H1 (cell line): ENCODE measurements around the gene ACTC1. TPM values are rescaled to one million over a fixed set of nuclear protein-coding genes. Genes with fewer than 3 reads are reported as not detected.

Source experiments
- CTCF ChIA-PET: fragments of 300-600 bp; sonication (Branson Sonifier 250); formaldehyde crosslinking; loops from one replicate; lab custom pipeline; 2021; ENCODE audit not compliant: partially characterized antibody; lab: Charles Lee
- POLR2A ChIA-PET: fragments of 300-600 bp; sonication (Branson Sonifier 250); formaldehyde crosslinking; loops from one replicate; lab custom pipeline; 2021; ENCODE audit warnings: inconsistent platforms; ENCODE audit not compliant: partially characterized antibody; lab: Charles Lee
- DNase-seq, 2 experiments: peaks; one replicate each; pipeline versions ENCODE4 v3.0.0 to v3.0.0-alpha.2; 2010 to 2022; ENCODE audit warnings: low spot score in 2 of 2, low read depth in 1 of 2, mixed read lengths in 1 of 2
- FAIRE-seq: peaks from 2 replicates; lab custom pipeline; 2011; peaks lifted over from hg19 to GRCh38; lab: Jason Lieb, UNC
- H2AFZ ChIP-seq: 2 replicates; pipeline ENCODE4 v1.8.1; 2012; ENCODE audit warnings: low read length, inconsistent platforms
- H2AK5ac ChIP-seq: 2 replicates; pipeline ENCODE4 v1.6.1; 2013; ENCODE audit warnings: low read depth, low read length
- H2BK120ac ChIP-seq: replicated peaks from 2 replicates; pipeline ENCODE3; 2013; ENCODE audit warnings: low read depth, low read length, inconsistent platforms
- H2BK12ac ChIP-seq: 2 replicates; pipeline ENCODE4 v1.6.1; 2013; ENCODE audit warnings: low read depth, low read length
- H2BK15ac ChIP-seq: 2 replicates; pipeline ENCODE4 v1.6.1; 2013; ENCODE audit warnings: low read length
- H2BK20ac ChIP-seq: 2 replicates; pipeline ENCODE4 v1.6.1; 2013; ENCODE audit warnings: low read length
- H2BK5ac ChIP-seq: 2 replicates; pipeline ENCODE4 v1.6.1; 2013; ENCODE audit warnings: low read depth, low read length
- H3K14ac ChIP-seq: 2 replicates; pipeline ENCODE4 v1.6.1; 2013; ENCODE audit warnings: inconsistent platforms; ENCODE audit not compliant: insufficient read length
- H3K18ac ChIP-seq: 2 replicates; pipeline ENCODE4 v1.6.1; 2013; ENCODE audit warnings: low read length; ENCODE audit errors: extremely low read depth
- H3K23ac ChIP-seq: 2 replicates; pipeline ENCODE4 v1.6.1; 2013; ENCODE audit warnings: inconsistent platforms; ENCODE audit not compliant: insufficient read length
- H3K23me2 ChIP-seq: 2 replicates; pipeline ENCODE4 v1.6.1; 2013; ENCODE audit warnings: low read depth, low read length
- H3K27ac ChIP-seq: 2 replicates; pipeline ENCODE4 v1.6.1; 2011; ENCODE audit warnings: low read depth, low read length, inconsistent platforms
- H3K27me3 ChIP-seq, 4 experiments: replicated peaks in 1 of 4; 1 replicate in 1 of 4; 2 replicates in 3 of 4; pipeline versions ENCODE4 v1.6.1 to v1.8.1; 2011 to 2013; ENCODE audit warnings: low read length in 3 of 4, mild to moderate bottlenecking in 3 of 4, inconsistent platforms in 2 of 4, mixed read lengths in 2 of 4, moderate library complexity in 1 of 4; ENCODE audit not compliant: control insufficient read depth in 3 of 4, insufficient read depth in 3 of 4; ENCODE audit errors: extremely low read depth in 1 of 4
- H3K36me3 ChIP-seq, 4 experiments: 2 replicates each; pipeline versions ENCODE4 v1.6.1 to v1.8.1; 2011 to 2013; ENCODE audit warnings: mild to moderate bottlenecking in 4 of 4, low read length in 3 of 4, moderate library complexity in 2 of 4, control low read depth in 1 of 4, inconsistent platforms in 1 of 4; ENCODE audit not compliant: insufficient read depth in 4 of 4, control insufficient read depth in 2 of 4
- H3K4ac ChIP-seq: replicated peaks from 2 replicates; pipeline ENCODE3; 2013; ENCODE audit warnings: low read length, low read depth, mixed read lengths, inconsistent platforms; ENCODE audit not compliant: insufficient read length
- H3K4me1 ChIP-seq, 4 experiments: replicated peaks in 1 of 4; 1 replicate in 1 of 4; 2 replicates in 3 of 4; pipeline versions ENCODE4 v1.6.1 to v1.8.1; 2011 to 2013; ENCODE audit warnings: low read length in 3 of 4, inconsistent platforms in 2 of 4, mixed read lengths in 1 of 4; ENCODE audit not compliant: insufficient read depth in 4 of 4, control insufficient read depth in 3 of 4
- H3K4me2 ChIP-seq, 2 experiments: 2 replicates each; pipeline versions ENCODE4 v1.6.1 to v1.8.1; 2011 to 2013; ENCODE audit warnings: low read depth in 2 of 2, low read length in 2 of 2, control low read depth in 1 of 2, inconsistent platforms in 1 of 2, mild to moderate bottlenecking in 1 of 2; ENCODE audit not compliant: insufficient read depth in 1 of 2
- H3K4me3 ChIP-seq, 4 experiments: fragments of 200-600, 300-600 bp in 1 of 4; sonication (generic), shearing (Covaris generic), sonication (Bioruptor Twin) in 1 of 4; 2 replicates each; pipeline versions ENCODE4 v1.5.1 to v1.8.1; 2011 to 2016; ENCODE audit warnings: low read length in 4 of 4, low read depth in 3 of 4, control low read depth in 2 of 4, inconsistent platforms in 2 of 4, mild to moderate bottlenecking in 2 of 4, mixed read lengths in 1 of 4, moderate library complexity in 1 of 4; ENCODE audit not compliant: insufficient read depth in 2 of 4; ENCODE audit errors: extremely low read depth in 1 of 4
- H3K56ac ChIP-seq: replicated peaks from 2 replicates; pipeline ENCODE3; 2013; ENCODE audit warnings: low read depth, mild to moderate bottlenecking, mixed read lengths, low read length, inconsistent platforms; ENCODE audit not compliant: insufficient read length
- H3K79me1 ChIP-seq: 2 replicates; pipeline ENCODE4 v1.6.1; 2013; ENCODE audit warnings: low read depth, low read length, control low read depth
- H3K79me2 ChIP-seq, 2 experiments: 2 replicates each; pipeline versions ENCODE4 v1.6.1 to v1.8.1; 2012 to 2013; ENCODE audit warnings: low read length in 2 of 2, mild to moderate bottlenecking in 2 of 2, inconsistent platforms in 1 of 2; ENCODE audit not compliant: insufficient read depth in 2 of 2, control insufficient read depth in 1 of 2
- H3K9ac ChIP-seq, 4 experiments: replicated peaks in 1 of 4; 1 replicate in 1 of 4; 2 replicates in 3 of 4; pipeline versions ENCODE4 v1.6.1 to v1.8.1; 2011 to 2013; ENCODE audit warnings: low read depth in 3 of 4, low read length in 3 of 4, control low read depth in 2 of 4, mild to moderate bottlenecking in 2 of 4, moderate library complexity in 2 of 4, inconsistent platforms in 1 of 4; ENCODE audit errors: extremely low read depth in 1 of 4
- H3K9me3 ChIP-seq, 2 experiments: 2 replicates each; pipeline versions ENCODE4 v1.6.1 to v1.8.1; 2012 to 2013; ENCODE audit warnings: mild to moderate bottlenecking in 2 of 2, moderate library complexity in 2 of 2, control low read depth in 1 of 2, inconsistent platforms in 1 of 2, low read depth in 1 of 2, low read length in 1 of 2, mixed read lengths in 1 of 2; ENCODE audit not compliant: insufficient read depth in 2 of 2
- H4K20me1 ChIP-seq, 2 experiments: replicated peaks in 1 of 2; 2 replicates each; pipeline versions ENCODE3 to v1.8.1; 2011 to 2013; ENCODE audit warnings: inconsistent platforms in 2 of 2, low read length in 2 of 2, mild to moderate bottlenecking in 1 of 2; ENCODE audit not compliant: insufficient read depth in 2 of 2, control insufficient read depth in 1 of 2
- H4K5ac ChIP-seq: 2 replicates; pipeline ENCODE4 v1.6.1; 2013; ENCODE audit warnings: low read length, low read depth, mixed read lengths, inconsistent platforms; ENCODE audit not compliant: insufficient read length
- H4K8ac ChIP-seq: 2 replicates; pipeline ENCODE4 v1.8.0; 2013; ENCODE audit warnings: mild to moderate bottlenecking, moderate library complexity, low read length, inconsistent platforms; ENCODE audit not compliant: insufficient read depth; ENCODE audit errors: extremely low read depth
- H4K91ac ChIP-seq: replicated peaks from 2 replicates; pipeline ENCODE3; 2013; ENCODE audit warnings: low read length, mixed read lengths, inconsistent platforms; ENCODE audit not compliant: insufficient read length
- ATF3 ChIP-seq: IDR thresholded peaks from 2 replicates; pipeline ENCODE4 v1.6.1; 2011; ENCODE audit warnings: low read depth, mild to moderate bottlenecking, low read length; ENCODE audit not compliant: insufficient read depth
- CHD2 ChIP-seq: IDR thresholded peaks from 2 replicates; pipeline ENCODE4 v1.6.1; 2012; ENCODE audit warnings: low read length, improper control_type of control experiment
- FOSL1 ChIP-seq: IDR thresholded peaks from 2 replicates; pipeline ENCODE4 v1.6.1; 2011; ENCODE audit warnings: mild to moderate bottlenecking, low read depth, low read length, moderate library complexity; ENCODE audit not compliant: insufficient read depth
- MAFK ChIP-seq: IDR thresholded peaks from 2 replicates; pipeline ENCODE4 v1.6.1; 2012; ENCODE audit warnings: low read depth, mild to moderate bottlenecking, improper control_type of control experiment, low read length
- NRF1 ChIP-seq: IDR thresholded peaks from 2 replicates; pipeline ENCODE4 v1.6.1; 2011; ENCODE audit warnings: mild to moderate bottlenecking, low read depth, low read length, improper control_type of control experiment
- POU5F1 ChIP-seq: IDR thresholded peaks from 2 replicates; pipeline ENCODE4 v1.6.1; 2011; ENCODE audit warnings: low read depth, mild to moderate bottlenecking, low read length, moderate library complexity
- RFX5 ChIP-seq: IDR thresholded peaks from 2 replicates; pipeline ENCODE4 v1.6.1; 2011; ENCODE audit warnings: low read depth, low read length, improper control_type of control experiment, borderline replicate concordance
- SIN3A ChIP-seq, 2 experiments: IDR thresholded peaks in 1 of 2; conservative IDR thresholded peaks in 1 of 2; 2 replicates each; pipeline ENCODE4 v1.6.1; 2011 to 2012; ENCODE audit warnings: low read length in 2 of 2, improper control_type of control experiment in 1 of 2, low read depth in 1 of 2, mild to moderate bottlenecking in 1 of 2
- SP2 ChIP-seq: IDR thresholded peaks from 2 replicates; pipeline ENCODE4 v1.6.1; 2012; ENCODE audit warnings: mild to moderate bottlenecking, low read length, inconsistent platforms
- SRF ChIP-seq: IDR thresholded peaks from 2 replicates; pipeline ENCODE4 v1.6.1; 2011; ENCODE audit warnings: mild to moderate bottlenecking, low read depth, low read length, moderate library complexity
- TAF7 ChIP-seq: optimal IDR thresholded peaks from 2 replicates; pipeline ENCODE3; 2011; ENCODE audit warnings: low read depth, mild to moderate bottlenecking, inconsistent platforms, low read length, moderate library complexity, borderline replicate concordance
- YY1 ChIP-seq: IDR thresholded peaks from 2 replicates; pipeline ENCODE4 v1.6.1; 2011; ENCODE audit warnings: low read depth, mild to moderate bottlenecking, low read length
- WGBS, 2 experiments: shearing (Covaris generic) in 1 of 2; methylation state at CpG; one replicate each; pipeline versions ENCODE4 v1.1.6 to v1.1.7; 2013 to 2015; ENCODE audit warnings: low lambda C conversion rate in 2 of 2, mixed read lengths in 2 of 2, inconsistent platforms in 1 of 2, low coverage in 1 of 2, missing lambda C conversion rate in 1 of 2; ENCODE audit not compliant: insufficient replicate concordance in 2 of 2, insufficient coverage in 1 of 2, insufficient read length in 1 of 2; ENCODE audit errors: extremely low coverage in 1 of 2, missing lambda C conversion rate in 1 of 2; 5-methylcytosine and 5-hydroxymethylcytosine counted together
- polyA plus RNA-seq, 7 experiments: library from polyadenylated mRNA; depleted of rRNA in 3 of 7; stranded (reverse) in 5 of 7; unstranded in 2 of 7; fragments of >200 nt in 5 of 7; fragments of 200-250 nt in 2 of 7; gene quantifications; 1 replicate in 5 of 7; 2 replicates in 1 of 7; 4 replicates in 1 of 7; pipeline versions ENCODE4 v1.2.1 to v1.2.3, GENCODE V29; 2011 to 2013; ENCODE audit warnings: missing spikeins in 2 of 7, mixed read lengths in 2 of 7
- total RNA-seq: library from RNA; stranded (reverse); fragmentation: NEBNext Ultra II Directional; extraction: Animal tissue kit (Norgen Biotek cat#: 25700); gene quantifications from 2 replicates; pipeline ENCODE4 v1.2.1, GENCODE V29; 2021
- TF ChIP-seq, protein P1 (sequence below): IDR thresholded peaks from 2 replicates; pipeline ENCODE4 v1.6.1; 2011; ENCODE audit warnings: low read length, improper control_type of control experiment

ACTC1 gene
- total and polyA plus RNA-seq, 2 of the 8 experiments (the other 6 are each of a cell fraction or from before 2014, with no cell fraction given), result 37.6 to 90.0 TPM

GRCh38 chr15:34804776-34805175, 9.4 kb upstream of the ACTC1 start:
- no peaks in the 10 kb centered on the region for H3K36me3 ChIP-seq
- H3K9me3 ChIP-seq, result no peaks in the 10 kb centered on the region
- H3K18ac ChIP-seq, result no peak overlapping the region
- no peak overlapping the region for H2AK5ac ChIP-seq
- H4K5ac ChIP-seq, result no peak overlapping the region
- H2BK12ac ChIP-seq, result no peak overlapping the region
- no peak overlapping the region for H4K8ac ChIP-seq
- peaks cover 0 to under 1% (median 0%) of the 10 kb centered on the region in 4 experiments; a peak in 1 of 7 replicates for H3K4me1 ChIP-seq
- H4K91ac ChIP-seq, result no peak overlapping the region
- DNase-seq (no peak), FAIRE-seq (no peak)
- H3K4ac ChIP-seq, result no peak overlapping the region
- no peak overlapping the region for H2BK15ac ChIP-seq
- H2AFZ ChIP-seq, result no peak overlapping the region
- H2BK120ac ChIP-seq, result no peak overlapping the region
- no peak overlapping the region for H3K9ac ChIP-seq
- ChIA-PET CTCF (interaction anchor here (1.3 kb wide), 1 partner anchor 96 kb away, joined by 4 read pairs; no protein-coding TSS in a partner anchor), POLR2A (interaction anchor here (1.3 kb wide), 1 partner anchor 9 kb away, joined by 3 read pairs; no protein-coding TSS in a partner anchor)
- H4K20me1 ChIP-seq, result no peaks in the 10 kb centered on the region
- H2BK5ac ChIP-seq, result no peak overlapping the region
- no peak overlapping the region for H3K14ac ChIP-seq
- H3K4me2 ChIP-seq, result no peak overlapping the region
- H3K56ac ChIP-seq, result no peak overlapping the region
- WGBS, 2 experiments, result 85% methylated on average over 3 of the region's 3 CpGs; no CpG with 5 or more reads in 1 of the 2 experiments
- no peak overlapping the region for H3K4me3 ChIP-seq
- H3K23me2 ChIP-seq, result no peaks in the 10 kb centered on the region
- no peak overlapping the region for H2BK20ac ChIP-seq
- no peaks in the 10 kb centered on the region for H3K79me1 ChIP-seq
- H3K23ac ChIP-seq, result no peak overlapping the region
- no peaks in the 10 kb centered on the region for H3K27me3 ChIP-seq
- H3K79me2 ChIP-seq, result no peaks in the 10 kb centered on the region
- no peak overlapping the region for H3K27ac ChIP-seq
- TF ChIP-seq MAFK (no peak), FOSL1 (no peak), RFX5 (no peak), CHD2 (no peak), SIN3A (conservative IDR thresholded peaks at IDR 0.05 in 1 of 2, IDR thresholded peaks at IDR 0.05 in 1 of 2; ENCODE audit: low read depth in 1 of 2, low read length in 2 of 2) (no peak), ATF3 (no peak), SRF (no peak), NRF1 (no peak), POU5F1 (no peak), TAF7 (no peak), SP2 (no peak), YY1 (no peak)
- TF ChIP-seq, protein P1, sequence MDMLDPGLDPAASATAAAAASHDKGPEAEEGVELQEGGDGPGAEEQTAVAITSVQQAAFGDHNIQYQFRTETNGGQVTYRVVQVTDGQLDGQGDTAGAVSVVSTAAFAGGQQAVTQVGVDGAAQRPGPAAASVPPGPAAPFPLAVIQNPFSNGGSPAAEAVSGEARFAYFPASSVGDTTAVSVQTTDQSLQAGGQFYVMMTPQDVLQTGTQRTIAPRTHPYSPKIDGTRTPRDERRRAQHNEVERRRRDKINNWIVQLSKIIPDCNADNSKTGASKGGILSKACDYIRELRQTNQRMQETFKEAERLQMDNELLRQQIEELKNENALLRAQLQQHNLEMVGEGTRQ, result no peak
